ENCODE results near the gene AK9.

- TF ChIP-seq CTCF (IDR thresholded peaks at IDR 0.05; ENCODE audit: poor library complexity) (no peak), EZH2phosphoT487 (IDR thresholded peaks at IDR 0.05; ENCODE audit: low read depth, severe bottlenecking, unreplicated experiment) (no peak), EZH2 (IDR thresholded peaks at IDR 0.05; ENCODE audit: borderline replicate concordance) (no peak)
Observed at GRCh38 chr6:109490713-109491112, 200.3 kb downstream of the AK9 start.

Measured in hepatocyte (in vitro differentiated cells).